HG03095 (cell line): ENCODE data around the gene LUC7L2.
"Not testable (repeated sequence)": the region's sequence is repeated elsewhere in the genome, so short reads cannot be mapped to it uniquely, and the experiment has no call there.

Experiments
- ATAC-seq: cut with Tn5 transposase; IDR thresholded peaks from one replicate; pipeline ENCODE4 v1.9.1; 2021; ENCODE audit warnings: moderate library complexity; ENCODE audit not compliant: unreplicated experiment

LUC7L2 gene

GRCh38 chr7:139439375-139439774, 79.7 kb downstream of the LUC7L2 start:
- ATAC-seq = no peak

- no peak for ATAC-seq
Observed at GRCh38 chr7:139441961-139442360, 82.3 kb downstream of the LUC7L2 start.

GRCh38 chr7:139446051-139446890, 86.6 kb downstream of the LUC7L2 start:
- no peak for ATAC-seq

- ATAC-seq = no peak
Observed at GRCh38 chr7:139450851-139451250, 91.2 kb downstream of the LUC7L2 start.

- ATAC-seq = no peak
Observed at GRCh38 chr7:139451638-139452037, 91.9 kb downstream of the LUC7L2 start.

GRCh38 chr7:139452958-139453672, 93.4 kb downstream of the LUC7L2 start:
- no peak for ATAC-seq

GRCh38 chr7:139453673-139454321, 94.1 kb downstream of the LUC7L2 start:
- ATAC-seq = no peak

GRCh38 chr7:139455789-139456188, 96.1 kb downstream of the LUC7L2 start:
- no peak for ATAC-seq

GRCh38 chr7:139456511-139456910, 96.8 kb downstream of the LUC7L2 start:
- ATAC-seq = no peak

- ATAC-seq = no peak
Observed at GRCh38 chr7:139457153-139457946, 97.7 kb downstream of the LUC7L2 start.

- not testable (repeated sequence) for ATAC-seq
Observed at GRCh38 chr7:139463421-139463820, 103.7 kb downstream of the LUC7L2 start.

- ATAC-seq = not testable (repeated sequence)
Observed at GRCh38 chr7:139464511-139464910, 104.8 kb downstream of the LUC7L2 start.

- not testable (repeated sequence) for ATAC-seq
Observed at GRCh38 chr7:139465072-139465471, 105.4 kb downstream of the LUC7L2 start.

- not testable (repeated sequence) for ATAC-seq
Observed at GRCh38 chr7:139467729-139468128, 108.0 kb downstream of the LUC7L2 start.

- not testable (repeated sequence) for ATAC-seq
Observed at GRCh38 chr7:139468281-139468680, 108.6 kb downstream of the LUC7L2 start.

- ATAC-seq = no peak
Observed at GRCh38 chr7:139471740-139472353, 112.2 kb downstream of the LUC7L2 start.
